MM.1S (cell line): Measurements from ENCODE around the gene PTPRR.

Source experiments
- DNase-seq: peaks from one replicate; pipeline ENCODE4 v3.0.0-alpha.2; 2015
- H2AFZ ChIP-seq: fragments of 300-600 bp; sonication (generic); 2 replicates; pipeline ENCODE4 v1.6.0; 2016; ENCODE audit warnings: antibody characterized with exemption, low read length
- H3F3A ChIP-seq: fragments of 300-600 bp; sonication (generic); 2 replicates; pipeline ENCODE4 v1.6.1; 2016; ENCODE audit warnings: mild to moderate bottlenecking, antibody characterized with exemption, low read length, moderate library complexity, mixed read lengths; ENCODE audit not compliant: insufficient read depth
- H3K27ac ChIP-seq: fragments of 300-600 bp; sonication (generic); 2 replicates; pipeline ENCODE4 v1.5.1; 2016; ENCODE audit warnings: mild to moderate bottlenecking, low read length
- H3K27me3 ChIP-seq: fragments of 300-600 bp; sonication (generic); replicated peaks from 2 replicates; pipeline ENCODE4 v1.6.0; 2016; ENCODE audit warnings: low read length; ENCODE audit not compliant: insufficient read depth
- H3K36me3 ChIP-seq: fragments of 300-600 bp; sonication (generic); replicated peaks from 2 replicates; pipeline ENCODE4 v1.6.1; 2016; ENCODE audit warnings: mild to moderate bottlenecking, low read length, mixed read lengths; ENCODE audit not compliant: insufficient read depth
- H3K4me1 ChIP-seq: fragments of 300-600 bp; sonication (generic); 2 replicates; pipeline ENCODE4 v1.6.1; 2016; ENCODE audit warnings: low read length, mixed read lengths
- H3K4me2 ChIP-seq: fragments of 300-600 bp; sonication (generic); 2 replicates; pipeline ENCODE4 v1.6.0; 2016; ENCODE audit warnings: low read depth, low read length
- H3K4me3 ChIP-seq: fragments of 300-600 bp; sonication (generic); 2 replicates; pipeline ENCODE4 v1.5.1; 2016; ENCODE audit warnings: low read length, mixed read lengths
- H3K79me2 ChIP-seq: fragments of 300-600 bp; sonication (generic); 2 replicates; pipeline ENCODE4 v1.6.1; 2016; ENCODE audit warnings: mixed run types, low read length, mixed read lengths
- H3K9ac ChIP-seq: fragments of 300-600 bp; sonication (generic); 2 replicates; pipeline ENCODE4 v1.6.1; 2016; ENCODE audit warnings: low read length, mixed read lengths
- H3K9me2 ChIP-seq: fragments of 300-600 bp; sonication (generic); replicated peaks from 2 replicates; pipeline ENCODE4 v1.6.1; 2016; ENCODE audit warnings: mild to moderate bottlenecking, low read length, mixed read lengths; ENCODE audit not compliant: insufficient read depth
- H3K9me3 ChIP-seq: fragments of 300-600 bp; sonication (generic); replicated peaks from 2 replicates; pipeline ENCODE4 v1.6.1; 2016; ENCODE audit warnings: mild to moderate bottlenecking, low read length, mixed read lengths; ENCODE audit not compliant: insufficient read depth
- H4K20me1 ChIP-seq: fragments of 300-600 bp; sonication (generic); 2 replicates; pipeline ENCODE4 v1.6.1; 2016; ENCODE audit warnings: mild to moderate bottlenecking, low read length, moderate library complexity, mixed read lengths; ENCODE audit not compliant: insufficient read depth
- EZH2 ChIP-seq: fragments of 300-600 bp; sonication (generic); optimal IDR thresholded peaks from 2 replicates; pipeline ENCODE3; 2017; ENCODE audit warnings: low read depth, mild to moderate bottlenecking, antibody characterized with exemption, low read length, mixed read lengths
- EZH2phosphoT487 ChIP-seq: fragments of 300-600 bp; sonication (generic); IDR thresholded peaks from 2 replicates; pipeline ENCODE4 v1.6.1; 2018; ENCODE audit warnings: antibody characterized with exemption, low read length
- TF ChIP-seq, protein P1 (sequence below): fragments of 300-600 bp; sonication (generic); IDR thresholded peaks from 2 replicates; pipeline ENCODE4 v1.5.1; 2016; ENCODE audit warnings: antibody characterized with exemption, low read length, mixed read lengths

The PTPRR gene

DNA sequence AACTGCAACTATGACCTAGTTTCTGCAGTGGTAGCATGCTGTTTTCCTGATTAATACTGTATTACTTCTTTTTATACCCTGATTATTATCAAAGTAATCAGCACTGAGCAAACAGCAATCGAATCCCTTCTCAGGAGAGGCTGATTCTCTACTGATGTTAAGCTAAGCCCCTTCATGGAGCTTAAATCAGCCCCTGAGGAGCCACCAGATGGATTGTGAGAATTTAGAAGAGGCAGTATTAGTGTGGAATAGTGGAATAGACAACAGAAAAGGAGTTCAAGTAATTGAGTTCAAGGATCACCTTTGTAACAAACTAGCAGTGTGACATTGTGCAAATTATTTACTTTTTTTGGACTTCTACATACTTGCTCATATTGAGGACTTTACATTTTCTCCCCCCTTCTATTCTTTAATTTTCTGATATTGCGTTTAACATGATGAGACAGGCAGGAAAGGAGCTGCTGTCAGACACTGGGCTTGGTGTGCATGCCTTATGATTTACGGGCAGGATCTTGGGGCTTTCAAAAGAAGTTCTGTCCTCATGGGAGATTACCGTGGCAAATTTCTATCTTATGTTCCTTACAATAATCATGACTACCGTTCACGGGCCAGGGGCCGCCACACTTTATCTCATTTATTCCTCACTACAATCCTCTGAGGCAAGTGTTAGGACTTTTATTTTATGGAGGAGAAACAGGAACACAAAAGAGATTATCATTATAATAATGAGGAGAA lies 68.0 kb downstream of the PTPRR start:
- H3K36me3 ChIP-seq: no peaks in the 10 kb centered on the region
- no peak for DNase-seq
- TF ChIP-seq EZH2: no peak
- TF ChIP-seq, protein P1, sequence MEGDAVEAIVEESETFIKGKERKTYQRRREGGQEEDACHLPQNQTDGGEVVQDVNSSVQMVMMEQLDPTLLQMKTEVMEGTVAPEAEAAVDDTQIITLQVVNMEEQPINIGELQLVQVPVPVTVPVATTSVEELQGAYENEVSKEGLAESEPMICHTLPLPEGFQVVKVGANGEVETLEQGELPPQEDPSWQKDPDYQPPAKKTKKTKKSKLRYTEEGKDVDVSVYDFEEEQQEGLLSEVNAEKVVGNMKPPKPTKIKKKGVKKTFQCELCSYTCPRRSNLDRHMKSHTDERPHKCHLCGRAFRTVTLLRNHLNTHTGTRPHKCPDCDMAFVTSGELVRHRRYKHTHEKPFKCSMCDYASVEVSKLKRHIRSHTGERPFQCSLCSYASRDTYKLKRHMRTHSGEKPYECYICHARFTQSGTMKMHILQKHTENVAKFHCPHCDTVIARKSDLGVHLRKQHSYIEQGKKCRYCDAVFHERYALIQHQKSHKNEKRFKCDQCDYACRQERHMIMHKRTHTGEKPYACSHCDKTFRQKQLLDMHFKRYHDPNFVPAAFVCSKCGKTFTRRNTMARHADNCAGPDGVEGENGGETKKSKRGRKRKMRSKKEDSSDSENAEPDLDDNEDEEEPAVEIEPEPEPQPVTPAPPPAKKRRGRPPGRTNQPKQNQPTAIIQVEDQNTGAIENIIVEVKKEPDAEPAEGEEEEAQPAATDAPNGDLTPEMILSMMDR: no peak
- TF ChIP-seq EZH2phosphoT487: no peak

DNA sequence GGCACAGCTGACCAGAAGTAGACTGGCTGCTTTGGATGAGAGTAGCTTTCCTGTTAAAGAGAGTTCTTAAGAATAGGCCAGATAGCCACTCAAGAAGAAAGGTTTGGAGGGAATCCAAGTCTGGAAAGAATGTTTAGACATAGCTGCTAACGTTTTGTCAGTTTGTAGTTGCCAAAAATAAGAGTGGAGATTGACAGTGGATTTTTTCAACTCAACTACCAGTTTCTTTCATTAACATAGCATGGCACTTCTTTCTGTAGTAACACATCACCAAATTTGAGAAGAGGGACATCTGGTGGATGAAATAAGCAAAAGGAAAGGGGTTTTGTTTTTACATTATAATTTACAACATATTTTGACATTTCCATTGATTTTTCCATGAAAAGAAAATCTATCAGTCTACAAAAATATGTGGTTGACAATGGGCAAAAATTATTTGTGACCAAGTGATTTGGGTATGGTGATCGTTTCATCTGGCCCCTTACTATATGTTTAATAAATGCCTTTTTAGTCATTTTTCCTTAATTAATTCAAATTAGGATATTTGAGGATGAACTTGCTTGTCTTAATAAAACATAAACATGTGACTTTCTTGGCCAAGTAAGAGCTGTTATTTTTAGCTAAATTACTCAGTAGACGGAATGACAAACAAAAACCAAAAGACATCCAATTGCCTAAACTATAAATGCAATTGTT lies 71.1 kb downstream of the PTPRR start:
- no peaks in the 10 kb centered on the region for H3F3A ChIP-seq
- H3K9me2 ChIP-seq: no peaks in the 10 kb centered on the region
- H3K27ac ChIP-seq: no peak overlapping the region
- H3K9me3 ChIP-seq: no peaks in the 10 kb centered on the region
- no peak overlapping the region for H3K9ac ChIP-seq
- H3K4me1 ChIP-seq: no peaks in the 10 kb centered on the region
- no peak for TF ChIP-seq EZH2
- TF ChIP-seq, protein P1: peak; percentile 54
- no peak for TF ChIP-seq EZH2phosphoT487
- H3K4me2 ChIP-seq: no peak overlapping the region
- H3K4me3 ChIP-seq: no peak overlapping the region
- no peaks in the 10 kb centered on the region for H3K36me3 ChIP-seq
- H4K20me1 ChIP-seq: no peaks in the 10 kb centered on the region
- H2AFZ ChIP-seq: no peak overlapping the region
- H3K27me3 ChIP-seq: no peaks in the 10 kb centered on the region
- peak; percentile 35 for DNase-seq
- H3K79me2 ChIP-seq: no peaks in the 10 kb centered on the region

More for the DNA sequence above, 68.0 kb downstream of the PTPRR start:
- H3K4me2 ChIP-seq: no peak overlapping the region
- H3K9me2 ChIP-seq: no peaks in the 10 kb centered on the region
- H3K27me3 ChIP-seq: no peaks in the 10 kb centered on the region
- no peak overlapping the region for H3K27ac ChIP-seq
- H3K4me3 ChIP-seq: no peak overlapping the region
- no peaks in the 10 kb centered on the region for H4K20me1 ChIP-seq
- H3K9ac ChIP-seq: no peak overlapping the region
- no peaks in the 10 kb centered on the region for H3F3A ChIP-seq
- H3K4me1 ChIP-seq: no peaks in the 10 kb centered on the region
- no peaks in the 10 kb centered on the region for H3K79me2 ChIP-seq
- H2AFZ ChIP-seq: no peak overlapping the region
- no peaks in the 10 kb centered on the region for H3K9me3 ChIP-seq

DNA sequence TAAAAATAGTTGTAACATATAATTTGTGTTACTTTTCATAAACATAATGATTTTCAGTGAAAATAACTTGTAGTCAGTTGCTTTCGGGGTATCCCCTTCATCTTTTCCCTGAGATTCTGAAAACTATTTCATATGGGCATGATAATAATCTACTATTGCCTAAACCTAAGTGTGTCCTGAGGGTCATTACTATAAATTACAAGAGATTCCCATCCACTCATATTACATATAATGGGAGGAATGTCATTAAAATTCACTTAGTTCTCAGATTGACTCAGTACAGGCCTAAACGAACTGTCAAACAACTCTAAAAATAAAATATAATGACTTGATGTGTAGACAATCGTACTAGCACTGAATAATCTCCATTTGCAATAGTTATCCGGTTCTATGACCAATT lies 72.7 kb downstream of the PTPRR start:
- no peaks in the 10 kb centered on the region for H3K9me2 ChIP-seq
- no peaks in the 10 kb centered on the region for H3K9me3 ChIP-seq
- H3K9ac ChIP-seq: no peak overlapping the region
- TF ChIP-seq, protein P1: no peak
- no peak for TF ChIP-seq EZH2
- no peak for TF ChIP-seq EZH2phosphoT487
- H3K27me3 ChIP-seq: no peaks in the 10 kb centered on the region
- H3K4me2 ChIP-seq: no peak overlapping the region
- no peaks in the 10 kb centered on the region for H4K20me1 ChIP-seq
- H3K4me1 ChIP-seq: no peaks in the 10 kb centered on the region
- H3K36me3 ChIP-seq: no peaks in the 10 kb centered on the region
- no peak overlapping the region for H3K4me3 ChIP-seq
- DNase-seq: no peak
- H3K27ac ChIP-seq: no peak overlapping the region
- no peaks in the 10 kb centered on the region for H3K79me2 ChIP-seq
- H3F3A ChIP-seq: no peaks in the 10 kb centered on the region
- H2AFZ ChIP-seq: no peak overlapping the region
